ENCODE results near the gene DIAPH3.

DIAPH3 gene

GRCh38 chr13:59946944-59947343 is 216.8 kb downstream of the DIAPH3 start:
- DNase-seq, result no peak

GRCh38 chr13:59931621-59932020 is 232.1 kb downstream of the DIAPH3 start:
- DNase-seq, result no peak

GRCh38 chr13:59924256-59924655 is 239.5 kb downstream of the DIAPH3 start:
- no peak for DNase-seq

GRCh38 chr13:59915252-59915651 is 248.5 kb downstream of the DIAPH3 start:
- no peak for DNase-seq

GRCh38 chr13:59914556-59914955 is 249.2 kb downstream of the DIAPH3 start:
- no peak for DNase-seq

- DNase-seq, result no peak
Observed at GRCh38 chr13:59906413-59907049, 257.2 kb downstream of the DIAPH3 start.

GRCh38 chr13:59901191-59901590 is 262.5 kb downstream of the DIAPH3 start:
- no peak for DNase-seq

GRCh38 chr13:59898066-59898465 is 265.7 kb downstream of the DIAPH3 start:
- no peak for DNase-seq

- no peak for DNase-seq
Observed at GRCh38 chr13:59893266-59893665, 270.5 kb downstream of the DIAPH3 start.

- DNase-seq, result no peak
Observed at GRCh38 chr13:59891053-59891452, 272.7 kb downstream of the DIAPH3 start.

GRCh38 chr13:59890054-59890453 is 273.7 kb downstream of the DIAPH3 start:
- DNase-seq, result no peak

GRCh38 chr13:59888408-59888807 is 275.3 kb downstream of the DIAPH3 start:
- no peak for DNase-seq

- no peak for DNase-seq
Observed at GRCh38 chr13:59885076-59885475, 278.7 kb downstream of the DIAPH3 start.

- DNase-seq, result no peak
Observed at GRCh38 chr13:59883885-59884284, 279.8 kb downstream of the DIAPH3 start.

- DNase-seq, result no peak
Observed at GRCh38 chr13:59880468-59880867, 283.3 kb downstream of the DIAPH3 start.

- no peak for DNase-seq
Observed at GRCh38 chr13:59879281-59879680, 284.4 kb downstream of the DIAPH3 start.

GRCh38 chr13:59877933-59878332 is 285.8 kb downstream of the DIAPH3 start:
- no peak for DNase-seq

- no peak for DNase-seq
Observed at GRCh38 chr13:59874973-59875372, 288.8 kb downstream of the DIAPH3 start.

GRCh38 chr13:59873856-59874255 is 289.9 kb downstream of the DIAPH3 start:
- no peak for DNase-seq

GRCh38 chr13:59873309-59873708 is 290.4 kb downstream of the DIAPH3 start:
- no peak for DNase-seq

- no peak for DNase-seq
Observed at GRCh38 chr13:59867867-59868266, 295.9 kb downstream of the DIAPH3 start.

GRCh38 chr13:59865398-59865797 is 298.3 kb downstream of the DIAPH3 start:
- DNase-seq, result no peak

GRCh38 chr13:59863621-59864020 is 300.1 kb downstream of the DIAPH3 start:
- no peak for DNase-seq

GRCh38 chr13:59861676-59862075 is 302.1 kb downstream of the DIAPH3 start:
- DNase-seq, result no peak

GRCh38 chr13:59856281-59856810 is 307.4 kb downstream of the DIAPH3 start:
- DNase-seq, result no peak

Measured in CD4-positive, alpha-beta T cell treated with Interleukin-17A for 4 hours (primary cell).